Lower leg skin (tissue), 3 donors: Measurements from ENCODE around the gene NOTCH1.

Source experiments
- CTCF ChIP-seq, 3 donors: fragments of 450-650 bp; IDR thresholded peaks; one replicate each; pipeline ENCODE4 v1.5.1; 2016; ENCODE audit warnings: antibody characterized with exemption in 3 of 3, mild to moderate bottlenecking in 3 of 3, moderate library complexity in 2 of 3
- POLR2A ChIP-seq, 2 donors: fragments of 450-650 bp; IDR thresholded peaks; one replicate each; pipeline ENCODE4 v1.6.1; 2016 to 2017; ENCODE audit warnings: antibody characterized with exemption in 2 of 2, mild to moderate bottlenecking in 1 of 2, moderate library complexity in 1 of 2

GRCh38 chr9:136543280-136543679 is 2.6 kb downstream of the NOTCH1 start:
- TF ChIP-seq CTCF (IDR thresholded peaks at IDR 0.05), result no peak
- no peak for TF ChIP-seq POLR2A (IDR thresholded peaks at IDR 0.05)
